Naive thymus-derived CD4-positive, alpha-beta T cell (primary cell): ENCODE results near the gene IRAK2. TPM values are rescaled to one million over a fixed set of nuclear protein-coding genes. Genes with fewer than 3 reads are reported as not detected.
A peak's percentile ranks its signal among the peaks of the same experiment; 100 is the strongest.

Experiments
- ATAC-seq: fragments of 150-1000 bp; cut with Tn5 transposase; 2 replicates; pipeline ENCODE4 v1.10.0; 2021; ENCODE audit warnings: mild to moderate bottlenecking, moderate library complexity
- CTCF ChIA-PET: fragments of 350-600 bp; sonication (Branson Sonifier 250); formaldehyde crosslinking; loops from one replicate; lab custom pipeline; 2021; ENCODE audit warnings: antibody characterized with exemption; lab: Charles Lee
- POLR2A ChIA-PET: fragments of 350-600 bp; sonication (Branson Sonifier 250); formaldehyde crosslinking; loops from one replicate; lab custom pipeline; 2021; ENCODE audit warnings: antibody characterized with exemption, inconsistent platforms; lab: Charles Lee
- DNase-seq, 9 donors: peaks; one replicate each; pipeline versions ENCODE4 v3.0.0 to v3.0.0-alpha.2; 2020 to 2022; ENCODE audit warnings: mixed read lengths in 1 of 9
- H3K27ac ChIP-seq: one replicate; pipeline ENCODE4 v1.7.0; 2013; ENCODE audit warnings: mild to moderate bottlenecking, low read depth, low read length, moderate library complexity
- H3K27me3 ChIP-seq, 2 donors: one replicate each; pipeline ENCODE4 v1.7.0; 2013; ENCODE audit warnings: low read length in 2 of 2, mild to moderate bottlenecking in 2 of 2, moderate library complexity in 2 of 2; ENCODE audit not compliant: control insufficient read depth in 2 of 2, insufficient read depth in 2 of 2
- H3K36me3 ChIP-seq, 3 experiments: 1 replicate in 2 of 3; 2 replicates in 1 of 3; pipeline ENCODE4 v1.7.0; 2013; ENCODE audit warnings: low read length in 3 of 3, mild to moderate bottlenecking in 3 of 3, moderate library complexity in 1 of 3; ENCODE audit not compliant: insufficient read depth in 3 of 3, control insufficient read depth in 2 of 3
- H3K4me1 ChIP-seq, 2 donors: one replicate each; pipeline ENCODE4 v1.7.0; 2013; ENCODE audit warnings: low read length in 2 of 2, mild to moderate bottlenecking in 2 of 2, moderate library complexity in 1 of 2; ENCODE audit not compliant: control insufficient read depth in 2 of 2, insufficient read depth in 2 of 2
- H3K4me3 ChIP-seq: 2 replicates; pipeline ENCODE4 v1.7.0; 2013; ENCODE audit warnings: mild to moderate bottlenecking, low read length
- H3K9me3 ChIP-seq, 3 experiments: 1 replicate in 2 of 3; 2 replicates in 1 of 3; pipeline ENCODE4 v1.7.0; 2013; ENCODE audit warnings: low read length in 3 of 3; ENCODE audit not compliant: control insufficient read depth in 2 of 3
- H3K27ac Mint-ChIP-seq, 9 donors: one replicate each; pipeline ENCODE4 v1.8.0; 2020 to 2022; ENCODE audit warnings: mixed read lengths in 9 of 9, mild to moderate bottlenecking in 8 of 9, moderate library complexity in 5 of 9, inconsistent platforms in 2 of 9
- H3K27me3 Mint-ChIP-seq, 5 donors: one replicate each; pipeline ENCODE4 v1.8.0; 2021 to 2022; ENCODE audit warnings: mixed read lengths in 5 of 5, mild to moderate bottlenecking in 1 of 5
- H3K36me3 Mint-ChIP-seq, 5 donors: one replicate each; pipeline ENCODE4 v1.8.0; 2020 to 2022; ENCODE audit warnings: mixed read lengths in 5 of 5, mild to moderate bottlenecking in 3 of 5, inconsistent platforms in 1 of 5
- H3K4me1 Mint-ChIP-seq, 7 donors: one replicate each; pipeline ENCODE4 v1.8.0; 2020 to 2022; ENCODE audit warnings: mixed read lengths in 7 of 7, mild to moderate bottlenecking in 3 of 7, inconsistent platforms in 1 of 7
- H3K4me3 Mint-ChIP-seq, 10 donors: one replicate each; pipeline ENCODE4 v1.8.0; 2020 to 2022; ENCODE audit warnings: mild to moderate bottlenecking in 10 of 10, mixed read lengths in 10 of 10, moderate library complexity in 6 of 10, inconsistent platforms in 2 of 10
- H3K9me3 Mint-ChIP-seq, 11 donors: one replicate each; pipeline ENCODE4 v1.8.0; 2020 to 2022; ENCODE audit warnings: mixed read lengths in 11 of 11, mild to moderate bottlenecking in 4 of 11, inconsistent platforms in 1 of 11, moderate library complexity in 1 of 11
- intact Hi-C, 2 donors: fragments of 100-400 bp; cut with micrococcal nuclease; formaldehyde crosslinking; loops; one replicate each; pipeline ENCODE4 v1.15.1; 2023
- polyA plus RNA-seq, 2 donors: library from polyadenylated mRNA; unstranded; fragments of 300-500 nt; fragmentation: Illumina TruSeq; gene quantifications; one replicate each; pipeline ENCODE4 v1.2.3, GENCODE V29; 2021
- total RNA-seq, 6 experiments: library from RNA in 5 of 6; stranded (reverse) in 5 of 6; gene quantifications; 1 replicate in 5 of 6; 2 replicates in 1 of 6; pipeline ENCODE4 v1.2.3 and lab custom pipeline; 2021 to 2026

The IRAK2 gene
- total and polyA plus RNA-seq, 7 experiments from 2014 or later = 1.5 to 4.8 (median 2.3) TPM

DNA sequence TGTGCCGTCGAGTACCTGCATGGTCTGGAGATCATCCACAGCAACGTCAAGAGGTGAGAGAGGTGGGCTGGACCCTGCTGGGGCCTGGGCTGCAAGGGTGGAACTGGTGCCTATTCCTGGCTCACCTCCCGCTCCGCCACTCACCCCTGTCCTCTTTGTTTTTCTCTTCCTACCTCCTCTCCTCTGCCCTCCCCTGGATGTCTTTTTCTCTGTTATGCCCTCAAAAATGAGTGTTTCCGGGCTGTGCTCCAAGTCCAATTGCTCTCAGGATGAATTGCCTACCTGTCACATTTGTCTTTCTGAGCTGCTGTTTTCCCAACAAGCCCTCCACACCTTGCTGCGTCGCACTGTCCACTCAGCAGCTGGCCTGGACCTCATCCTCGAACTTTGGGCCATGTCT lies 55.0 kb downstream of the IRAK2 start:
- Histone ChIP-seq H3K27me3 (no peaks in the 10 kb centered on the region), H3K4me1 (peaks cover 10 to 12% of the 10 kb centered on the region in 2 donors), H3K27ac (no peak overlapping the region), H3K9me3 (no peaks in the 10 kb centered on the region), H3K36me3 (peaks cover 0 to 21% (median 0%) of the 10 kb centered on the region in 3 experiments), H3K4me3 (no peak overlapping the region)
- ChIA-PET CTCF (interaction anchor here (1.0 to 1.1 kb wide), 2 partner anchors 25 to 74 kb away, joined by 3 to 4 read pairs; no protein-coding TSS in a partner anchor), POLR2A (interaction anchor here (1.3 to 1.4 kb wide), 3 partner anchors 21 to 25 kb away, joined by 4 to 5 read pairs (median 5); no protein-coding TSS in a partner anchor)
- intact Hi-C loops = no loop called here
- Mint-ChIP-seq H3K27me3 (no peaks in the 10 kb centered on the region), H3K27ac (peak overlapping the region in 6 of 9 donors; percentile 7 to 78 (median 27)), H3K9me3 (peaks cover 0 to 7% (median 0%) of the 10 kb centered on the region in 11 donors), H3K4me3 (no peak overlapping the region), H3K4me1 (peaks cover 21 to 47% (median 29%) of the 10 kb centered on the region in 7 donors), H3K36me3 (peaks cover 6 to 54% (median 26%) of the 10 kb centered on the region in 5 donors)
- ATAC-seq = no peak
- DNase-seq = no peak

DNA sequence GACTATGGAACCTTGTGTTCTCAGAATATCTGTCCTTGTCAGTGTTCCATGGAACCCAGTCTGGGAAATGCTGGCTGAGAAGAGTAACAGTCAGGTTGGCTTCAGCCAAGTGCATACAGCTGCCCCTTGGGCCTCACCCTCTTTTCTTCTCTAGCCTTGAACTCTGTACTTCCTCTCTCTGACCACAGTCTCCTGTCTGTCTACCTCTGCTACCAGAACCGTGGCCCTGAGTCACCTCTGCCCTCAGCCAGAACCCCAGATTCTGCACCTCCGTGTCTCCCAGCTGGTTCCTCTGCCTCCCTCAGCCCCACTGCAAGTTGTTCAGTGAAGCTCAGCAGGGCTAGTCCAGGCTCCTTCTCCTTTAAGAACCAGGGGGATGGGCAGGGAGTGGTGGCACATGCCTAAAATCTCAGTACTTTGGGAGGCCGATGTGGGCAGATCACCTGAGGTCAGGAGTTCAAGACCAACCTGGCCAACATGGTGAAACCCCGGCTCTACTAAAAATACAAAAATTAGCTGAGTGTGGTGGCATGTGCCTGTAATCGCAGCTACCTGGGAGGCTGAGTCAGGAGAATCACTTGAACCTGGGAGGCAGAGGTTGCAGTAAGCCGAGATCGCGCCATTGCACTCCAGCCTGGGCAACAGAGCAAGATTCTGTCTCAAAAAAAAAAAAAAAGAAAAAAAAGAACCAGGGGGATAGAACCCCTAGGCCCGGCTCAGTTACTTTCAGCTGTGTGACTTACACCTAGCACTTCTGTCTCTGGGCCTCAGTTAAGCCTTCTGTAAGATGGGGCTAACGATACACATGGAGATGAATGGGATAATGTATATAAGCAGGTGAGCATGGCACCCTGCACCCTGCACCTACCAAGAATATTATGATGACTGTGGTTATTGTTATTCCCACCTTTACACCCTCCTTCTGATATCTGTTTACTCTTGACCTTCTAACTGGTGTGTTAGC lies 59.2 kb downstream of the IRAK2 start:
- H3K9me3 ChIP-seq = no peaks in the 10 kb centered on the region
- intact Hi-C loops = loop anchor here (1.0 to 2.0 kb wide), 3 partner anchors 25 to 291 kb away; partner anchors contain the start of genes CRELD1 (in 1 of the 2) and EMC3 (in 1 of the 2)
- H3K4me3 Mint-ChIP-seq = peak overlapping the region in 1 of 10 donors; percentile 85
- no peak overlapping the region for H3K27ac ChIP-seq
- peaks cover 30% of the 10 kb centered on the region in 2 donors for H3K4me1 ChIP-seq
- H3K4me3 ChIP-seq = no peak overlapping the region
- H3K27me3 ChIP-seq = no peaks in the 10 kb centered on the region
- CTCF ChIA-PET = interaction anchor here (0.8 to 1.9 kb wide), 6 partner anchors 18 to 59 kb away, joined by 3 to 4 read pairs (median 3); partner anchors contain the start of genes IRAK2 and TATDN2
- DNase-seq = peak in 1 of 9 donors; percentile 41
- peak overlapping the region in 7 of 9 donors; percentile 44 to 91 (median 62) for H3K27ac Mint-ChIP-seq
- peaks cover 37 to 75% (median 48%) of the 10 kb centered on the region in 7 donors for H3K4me1 Mint-ChIP-seq
- POLR2A ChIA-PET = interaction anchor here (1.2 kb wide), 1 partner anchor 29 kb away, joined by 4 read pairs; no protein-coding TSS in a partner anchor
- ATAC-seq = peak; percentile 69
- H3K36me3 ChIP-seq = peaks cover 0 to 8% (median 0%) of the 10 kb centered on the region in 3 experiments
- H3K9me3 Mint-ChIP-seq = peaks cover 0 to 2% (median 0%) of the 10 kb centered on the region in 11 donors
- no peaks in the 10 kb centered on the region for H3K27me3 Mint-ChIP-seq
- H3K36me3 Mint-ChIP-seq = peaks cover 0 to 42% (median 8%) of the 10 kb centered on the region in 5 donors

DNA sequence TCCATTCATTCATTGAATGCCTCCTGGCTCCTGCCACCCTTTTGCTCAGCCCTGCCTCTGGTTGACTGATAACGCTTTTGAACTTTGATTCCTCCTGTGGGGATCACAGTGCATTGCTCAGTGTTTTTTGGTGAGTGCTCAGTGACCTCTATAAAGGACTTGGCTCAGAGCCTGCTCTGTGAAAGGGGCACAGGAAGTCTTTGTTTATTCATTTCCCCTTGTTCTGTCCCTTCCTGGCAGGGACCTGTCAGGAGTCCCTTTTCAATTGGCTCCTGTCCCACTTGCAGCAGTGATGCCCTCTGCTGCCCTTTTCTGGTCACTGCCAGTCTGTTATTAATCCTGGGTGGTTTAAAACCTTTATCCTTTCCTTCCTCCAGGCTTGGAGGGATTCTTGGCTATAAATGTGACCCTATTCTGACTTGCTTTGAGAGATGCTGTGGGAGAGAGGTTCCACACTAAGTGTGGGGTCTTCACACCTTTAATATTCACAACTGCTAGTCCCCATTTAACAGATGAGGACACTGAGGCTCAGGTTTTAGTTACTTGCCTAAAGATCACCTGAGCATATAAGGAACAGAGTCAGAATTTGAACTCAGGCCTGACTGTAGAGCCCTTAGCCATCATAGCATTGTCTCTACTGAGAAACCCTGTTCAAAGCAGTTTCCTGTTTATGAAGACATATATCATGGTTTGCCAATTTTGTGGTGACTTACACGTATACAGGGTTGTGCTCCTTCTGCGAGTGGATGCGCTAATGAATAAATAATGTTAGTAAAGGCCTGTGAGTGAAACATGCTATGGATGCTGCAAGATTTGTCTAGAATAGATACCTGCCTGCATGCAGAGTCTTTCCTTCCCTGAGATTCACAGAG lies 60.3 kb downstream of the IRAK2 start:
- H3K27ac Mint-ChIP-seq = peak overlapping the region; percentile 60 to 93 (median 86)
- Histone ChIP-seq H3K27me3 (no peaks in the 10 kb centered on the region), H3K4me1 (peaks cover 30 to 31% of the 10 kb centered on the region in 2 donors), H3K9me3 (no peaks in the 10 kb centered on the region), H3K4me3 (no peak overlapping the region), H3K27ac (no peak overlapping the region), H3K36me3 (peaks cover 0 to 7% (median 0%) of the 10 kb centered on the region in 3 experiments)
- ATAC-seq (peak; percentile 73), DNase-seq (peak; percentile 25 to 65 (median 57))
- H3K4me1 Mint-ChIP-seq = peaks cover 37 to 76% (median 50%) of the 10 kb centered on the region in 7 donors
- H3K36me3 Mint-ChIP-seq = peaks cover 0 to 41% (median 8%) of the 10 kb centered on the region in 5 donors
- H3K27me3 Mint-ChIP-seq = no peaks in the 10 kb centered on the region
- ChIA-PET POLR2A (interaction anchor here (0.9 kb wide), 1 partner anchor 23 kb away, joined by 3 read pairs; no protein-coding TSS in a partner anchor), CTCF (interaction anchor here (1.4 kb wide), 1 partner anchor 30 kb away, joined by 7 read pairs; no protein-coding TSS in a partner anchor)
- peaks cover 0 to 2% (median 0%) of the 10 kb centered on the region in 11 donors for H3K9me3 Mint-ChIP-seq
- intact Hi-C loops = loop anchor here (1.0 to 2.0 kb wide), 15 partner anchors 17 to 443 kb away; partner anchors contain the start of genes BRK1 (in 2 of the 2), CRELD1 (in 2 of the 2), EMC3 (in 1 of the 2) and FANCD2 (in 1 of the 2)
- H3K4me3 Mint-ChIP-seq = peak overlapping the region; percentile 0 to 85 (median 37)

DNA sequence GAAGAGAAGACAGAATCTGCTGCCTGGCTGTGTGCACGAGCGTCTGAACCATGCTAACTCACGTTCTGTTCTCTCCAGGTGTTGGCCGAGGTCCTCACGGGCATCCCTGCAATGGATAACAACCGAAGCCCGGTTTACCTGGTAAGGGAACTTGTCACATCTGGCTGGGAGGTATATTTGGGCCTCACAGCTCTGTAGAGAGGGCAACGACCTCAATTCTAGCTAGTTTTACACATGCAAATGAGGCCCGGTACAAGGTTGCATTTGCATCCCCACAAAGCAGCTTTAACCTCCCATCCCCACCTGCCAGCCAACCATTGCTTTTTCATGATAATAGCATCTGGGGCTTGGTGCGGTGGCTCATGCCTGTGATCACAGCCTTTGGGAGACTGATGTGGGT lies 61.6 kb downstream of the IRAK2 start:
- H3K4me3 Mint-ChIP-seq = no peak overlapping the region
- intact Hi-C loops = no loop called here
- DNase-seq (no peak), ATAC-seq (no peak)
- Histone ChIP-seq H3K4me3 (no peak overlapping the region), H3K27ac (no peak overlapping the region), H3K9me3 (no peaks in the 10 kb centered on the region), H3K27me3 (no peaks in the 10 kb centered on the region), H3K36me3 (peaks cover 0 to 7% (median 0%) of the 10 kb centered on the region in 3 experiments), H3K4me1 (peaks cover 26 to 31% of the 10 kb centered on the region in 2 donors)
- H3K27me3 Mint-ChIP-seq = no peaks in the 10 kb centered on the region
- CTCF ChIA-PET = interaction anchor here (0.7 to 1.4 kb wide), 2 partner anchors 31 to 421 kb away, joined by 3 to 7 read pairs; no protein-coding TSS in a partner anchor
- POLR2A ChIA-PET = interaction anchor here (0.9 kb wide), 1 partner anchor 21 kb away, joined by 3 read pairs; no protein-coding TSS in a partner anchor
- H3K27ac Mint-ChIP-seq = no peak overlapping the region
- H3K9me3 Mint-ChIP-seq = peaks cover 0 to 2% (median 0%) of the 10 kb centered on the region in 11 donors
- H3K36me3 Mint-ChIP-seq = peaks cover 0 to 36% (median 8%) of the 10 kb centered on the region in 5 donors
- peaks cover 31 to 66% (median 42%) of the 10 kb centered on the region in 7 donors for H3K4me1 Mint-ChIP-seq

DNA sequence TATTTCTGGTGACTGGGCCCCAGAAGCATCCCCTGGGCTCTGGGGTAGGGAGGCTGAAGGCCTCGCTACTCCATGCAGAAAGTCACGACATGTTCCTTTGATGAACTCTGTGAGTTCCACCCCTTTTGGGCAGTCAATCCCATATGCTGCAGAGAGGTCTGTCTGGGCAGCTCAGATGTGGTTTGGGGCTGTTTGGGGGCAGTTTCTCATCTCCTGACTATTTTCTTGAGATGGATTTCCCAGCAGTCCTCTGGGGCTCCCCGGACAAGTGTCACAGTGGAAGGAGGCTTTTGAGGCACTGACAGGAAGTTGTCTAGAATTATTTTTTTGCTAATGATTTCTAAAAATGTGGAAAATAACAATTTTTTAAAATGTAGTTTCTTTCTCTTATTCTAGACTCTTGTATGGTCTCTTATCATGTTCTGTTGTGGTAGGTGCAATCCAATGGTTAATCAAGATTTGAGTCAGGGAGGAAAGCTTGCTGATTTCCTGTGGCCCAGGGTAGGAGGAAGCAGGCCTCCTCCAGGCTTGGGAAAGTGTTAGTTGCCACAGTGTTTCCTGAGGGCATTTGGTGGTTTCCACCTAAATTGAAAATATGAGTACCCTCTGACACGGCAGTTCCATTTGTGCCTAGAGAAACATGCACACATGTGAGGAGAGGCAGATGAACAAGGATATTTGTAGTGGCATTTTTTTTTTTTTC lies 63.7 kb downstream of the IRAK2 start:
- H3K27me3 Mint-ChIP-seq = no peaks in the 10 kb centered on the region
- Histone ChIP-seq H3K4me1 (peaks cover 24 to 29% of the 10 kb centered on the region in 2 donors), H3K27me3 (no peaks in the 10 kb centered on the region), H3K36me3 (no peaks in the 10 kb centered on the region), H3K27ac (no peak overlapping the region), H3K4me3 (no peak overlapping the region), H3K9me3 (no peaks in the 10 kb centered on the region)
- H3K4me3 Mint-ChIP-seq = peak overlapping the region in 2 of 10 donors; percentile 18 to 67
- ChIA-PET CTCF (interaction anchor here (1.6 kb wide), 1 partner anchor 35 kb away, joined by 3 read pairs; no protein-coding TSS in a partner anchor), POLR2A (interaction anchor here (0.7 to 1.6 kb wide), 3 partner anchors 34 to 832 kb away, joined by 3 read pairs; no protein-coding TSS in a partner anchor)
- ATAC-seq (peak; percentile 50), DNase-seq (peak in 1 of 9 donors; percentile 46)
- H3K36me3 Mint-ChIP-seq = peaks cover 0 to 27% (median 12%) of the 10 kb centered on the region in 5 donors
- H3K9me3 Mint-ChIP-seq = peaks cover 0 to 2% (median 0%) of the 10 kb centered on the region in 11 donors
- intact Hi-C loops = loop anchor here in 1 of 2 donors (1.0 kb wide), 2 partner anchors 14 to 39 kb away; no protein-coding TSS in a partner anchor
- peak overlapping the region in 8 of 9 donors; percentile 3 to 82 (median 70) for H3K27ac Mint-ChIP-seq
- H3K4me1 Mint-ChIP-seq = peaks cover 26 to 52% (median 36%) of the 10 kb centered on the region in 7 donors
